Neural progenitor cell (in vitro differentiated cells): ENCODE results near the gene PHYHIPL. TPM values are rescaled to one million over a fixed set of nuclear protein-coding genes. Genes with fewer than 3 reads are reported as not detected.

Experiments
- DNase-seq: peaks from one replicate; pipeline ENCODE4 v3.0.0-alpha.2; 2016; ENCODE audit warnings: low spot score
- H2AFZ ChIP-seq: fragments of 200-600 bp; sonication (generic); replicated peaks from 2 replicates; pipeline ENCODE4 v1.6.1; 2016; ENCODE audit warnings: antibody characterized with exemption
- H3F3A ChIP-seq: fragments of 200-600 bp; sonication (generic); 2 replicates; pipeline ENCODE4 v1.6.1; 2016; ENCODE audit warnings: antibody characterized with exemption, low read depth
- H3K27ac ChIP-seq: fragments of 200-600 bp; sonication (generic); 2 replicates; pipeline ENCODE4 v1.5.1; 2016; ENCODE audit warnings: mild to moderate bottlenecking
- H3K27me3 ChIP-seq: fragments of 200-600 bp; sonication (generic); 2 replicates; pipeline ENCODE4 v1.6.1; 2016; ENCODE audit warnings: mild to moderate bottlenecking, moderate library complexity
- H3K36me3 ChIP-seq: fragments of 200-600 bp; sonication (generic); 2 replicates; pipeline ENCODE4 v1.5.1; 2016
- H3K4me1 ChIP-seq: fragments of 200-600 bp; sonication (generic); 2 replicates; pipeline ENCODE4 v1.6.1; 2016; ENCODE audit warnings: mixed run types
- H3K4me2 ChIP-seq: fragments of 200-600 bp; sonication (generic); 2 replicates; pipeline ENCODE4 v1.6.1; 2016
- H3K4me3 ChIP-seq: fragments of 200-600 bp; sonication (generic); 2 replicates; pipeline ENCODE4 v1.5.1; 2016
- H3K79me2 ChIP-seq: fragments of 200-600 bp; sonication (generic); 2 replicates; pipeline ENCODE4 v1.6.1; 2016; ENCODE audit warnings: low read depth
- H3K9ac ChIP-seq: fragments of 200-600 bp; sonication (generic); 2 replicates; pipeline ENCODE4 v1.6.1; 2016
- H3K9me3 ChIP-seq: fragments of 200-600 bp; sonication (generic); 2 replicates; pipeline ENCODE4 v1.5.1; 2016; ENCODE audit warnings: low read depth
- H4K20me1 ChIP-seq: fragments of 200-600 bp; sonication (generic); 2 replicates; pipeline ENCODE4 v1.6.1; 2016; ENCODE audit warnings: low read depth
- H3K27ac Mint-ChIP-seq: 3 replicates; pipeline ENCODE4 v1.8.0; 2021; ENCODE audit warnings: mixed read lengths
- H3K27me3 Mint-ChIP-seq: 2 replicates; pipeline ENCODE4 v1.8.0; 2022; ENCODE audit warnings: low read depth, mild to moderate bottlenecking, inconsistent platforms, moderate library complexity, mixed read lengths; ENCODE audit not compliant: insufficient read depth
- H3K36me3 Mint-ChIP-seq: 3 replicates; pipeline ENCODE4 v1.8.0; 2021; ENCODE audit warnings: mixed read lengths
- H3K4me1 Mint-ChIP-seq: 3 replicates; pipeline ENCODE4 v1.8.0; 2021; ENCODE audit warnings: mixed read lengths
- H3K4me3 Mint-ChIP-seq: 3 replicates; pipeline ENCODE4 v1.8.0; 2021; ENCODE audit warnings: mild to moderate bottlenecking, moderate library complexity, mixed read lengths
- H3K9me3 Mint-ChIP-seq: 3 replicates; pipeline ENCODE4 v1.8.0; 2020; ENCODE audit warnings: mixed read lengths
- EZH2 ChIP-seq: fragments of 200-600 bp; sonication (generic); IDR thresholded peaks from 2 replicates; pipeline ENCODE4 v1.6.1; 2017; ENCODE audit warnings: antibody characterized with exemption, mild to moderate bottlenecking, moderate library complexity
- EZH2phosphoT487 ChIP-seq: fragments of 200-600 bp; sonication (generic); IDR thresholded peaks from 2 replicates; pipeline ENCODE4 v1.6.1; 2017; ENCODE audit warnings: antibody characterized with exemption
- total RNA-seq: library from RNA; depleted of rRNA; stranded (reverse); fragments of >200 nt; gene quantifications from 2 replicates; pipeline ENCODE4 v1.2.3, GENCODE V29; 2015; ENCODE audit warnings: low replicate concordance
- TF ChIP-seq, protein P1 (sequence below): fragments of 200-600 bp; sonication (generic); IDR thresholded peaks from 2 replicates; pipeline ENCODE4 v1.5.1; 2017; ENCODE audit warnings: antibody characterized with exemption, mild to moderate bottlenecking

The PHYHIPL gene
- total RNA-seq, 1 donor from 2014 or later: 0.52 TPM

DNA sequence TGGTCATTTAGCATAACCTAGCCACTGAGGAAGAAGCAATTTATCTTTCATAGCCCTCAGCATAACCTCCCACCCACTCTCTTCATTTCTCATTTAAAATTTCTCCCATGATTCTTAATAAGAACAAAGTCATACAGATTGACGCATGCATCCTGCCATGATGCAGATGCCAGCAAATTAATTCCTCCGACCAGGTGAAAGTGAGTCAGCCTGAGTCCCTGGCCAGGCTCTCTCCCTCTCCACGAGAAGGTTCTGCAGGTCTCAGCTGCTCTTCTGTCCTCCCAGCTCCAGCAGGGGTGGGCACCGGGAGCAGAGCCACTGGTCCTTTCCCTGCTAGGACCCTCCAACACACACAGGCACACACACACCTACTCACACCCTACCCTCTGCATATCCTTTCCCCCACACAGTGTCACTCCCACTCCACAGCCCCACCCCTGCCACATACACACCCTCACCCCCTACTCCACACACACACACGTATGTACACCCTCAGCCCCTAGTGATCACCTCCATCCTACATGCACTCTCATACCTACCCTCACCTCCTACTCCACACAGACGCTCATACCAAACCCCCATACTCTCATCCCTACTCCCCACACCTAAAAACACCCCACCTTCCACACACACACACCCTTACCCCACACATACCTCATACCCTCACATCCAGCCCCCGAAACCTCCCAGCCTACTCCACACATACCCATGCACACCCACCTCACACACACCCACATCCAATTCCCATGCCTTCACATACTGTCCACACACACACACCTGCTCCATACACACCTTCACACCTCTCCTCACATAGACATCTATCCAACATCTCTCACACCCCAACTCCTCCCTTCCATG is 107.9 kb downstream of the PHYHIPL start:
- Histone ChIP-seq H3K36me3 (no peaks in the 10 kb centered on the region), H3F3A (no peaks in the 10 kb centered on the region), H3K79me2 (no peaks in the 10 kb centered on the region), H3K4me2 (no peak overlapping the region), H4K20me1 (no peaks in the 10 kb centered on the region), H3K9me3 (no peaks in the 10 kb centered on the region), H3K27me3 (no peaks in the 10 kb centered on the region), H3K9ac (no peak overlapping the region), H3K4me1 (peaks cover 7% of the 10 kb centered on the region), H2AFZ (no peak overlapping the region), H3K4me3 (no peak overlapping the region), H3K27ac (no peak overlapping the region)
- H3K9me3 Mint-ChIP-seq: no peaks in the 10 kb centered on the region
- H3K27me3 Mint-ChIP-seq: no peaks in the 10 kb centered on the region
- DNase-seq: no peak
- peaks cover 7% of the 10 kb centered on the region for H3K4me1 Mint-ChIP-seq
- H3K36me3 Mint-ChIP-seq: no peaks in the 10 kb centered on the region
- H3K27ac Mint-ChIP-seq: peak overlapping the region; percentile 46
- H3K4me3 Mint-ChIP-seq: no peak overlapping the region
- no peak for TF ChIP-seq EZH2
- TF ChIP-seq, protein P1, sequence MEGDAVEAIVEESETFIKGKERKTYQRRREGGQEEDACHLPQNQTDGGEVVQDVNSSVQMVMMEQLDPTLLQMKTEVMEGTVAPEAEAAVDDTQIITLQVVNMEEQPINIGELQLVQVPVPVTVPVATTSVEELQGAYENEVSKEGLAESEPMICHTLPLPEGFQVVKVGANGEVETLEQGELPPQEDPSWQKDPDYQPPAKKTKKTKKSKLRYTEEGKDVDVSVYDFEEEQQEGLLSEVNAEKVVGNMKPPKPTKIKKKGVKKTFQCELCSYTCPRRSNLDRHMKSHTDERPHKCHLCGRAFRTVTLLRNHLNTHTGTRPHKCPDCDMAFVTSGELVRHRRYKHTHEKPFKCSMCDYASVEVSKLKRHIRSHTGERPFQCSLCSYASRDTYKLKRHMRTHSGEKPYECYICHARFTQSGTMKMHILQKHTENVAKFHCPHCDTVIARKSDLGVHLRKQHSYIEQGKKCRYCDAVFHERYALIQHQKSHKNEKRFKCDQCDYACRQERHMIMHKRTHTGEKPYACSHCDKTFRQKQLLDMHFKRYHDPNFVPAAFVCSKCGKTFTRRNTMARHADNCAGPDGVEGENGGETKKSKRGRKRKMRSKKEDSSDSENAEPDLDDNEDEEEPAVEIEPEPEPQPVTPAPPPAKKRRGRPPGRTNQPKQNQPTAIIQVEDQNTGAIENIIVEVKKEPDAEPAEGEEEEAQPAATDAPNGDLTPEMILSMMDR: no peak
- no peak for TF ChIP-seq EZH2phosphoT487

DNA sequence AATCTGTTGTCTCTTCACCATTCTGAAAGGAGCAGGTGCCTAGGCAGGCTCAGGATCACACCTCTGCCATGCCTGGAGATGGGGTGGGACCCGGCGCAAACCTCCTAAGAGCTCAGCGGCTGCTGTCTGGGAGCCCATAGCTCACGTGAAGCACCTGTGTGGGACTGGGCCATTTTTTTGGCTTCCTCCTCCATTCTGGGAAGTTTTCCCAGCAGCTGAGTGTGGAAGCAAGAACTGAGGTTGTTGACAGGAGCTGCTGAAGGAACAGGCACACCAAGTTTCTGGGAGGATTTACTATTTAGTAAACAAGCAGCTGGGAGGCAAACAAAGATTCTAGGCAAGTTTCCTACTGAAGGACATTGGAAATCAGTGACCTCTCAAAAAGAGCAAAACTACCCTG is 108.6 kb downstream of the PHYHIPL start:
- peaks cover 7% of the 10 kb centered on the region for H3K4me1 Mint-ChIP-seq
- Histone ChIP-seq H4K20me1 (no peaks in the 10 kb centered on the region), H3K4me2 (no peak overlapping the region), H3K27ac (no peak overlapping the region), H3K9me3 (no peaks in the 10 kb centered on the region), H3K79me2 (no peaks in the 10 kb centered on the region), H3F3A (no peaks in the 10 kb centered on the region), H2AFZ (no peak overlapping the region), H3K9ac (no peak overlapping the region), H3K4me3 (no peak overlapping the region), H3K27me3 (no peaks in the 10 kb centered on the region), H3K36me3 (no peaks in the 10 kb centered on the region), H3K4me1 (peaks cover 7% of the 10 kb centered on the region)
- DNase-seq: no peak
- no peak for TF ChIP-seq EZH2
- TF ChIP-seq, protein P1: no peak
- no peak for TF ChIP-seq EZH2phosphoT487
- H3K27ac Mint-ChIP-seq: no peak overlapping the region
- H3K27me3 Mint-ChIP-seq: peaks cover 2% of the 10 kb centered on the region
- no peak overlapping the region for H3K4me3 Mint-ChIP-seq
- H3K36me3 Mint-ChIP-seq: no peaks in the 10 kb centered on the region
- H3K9me3 Mint-ChIP-seq: no peaks in the 10 kb centered on the region

DNA sequence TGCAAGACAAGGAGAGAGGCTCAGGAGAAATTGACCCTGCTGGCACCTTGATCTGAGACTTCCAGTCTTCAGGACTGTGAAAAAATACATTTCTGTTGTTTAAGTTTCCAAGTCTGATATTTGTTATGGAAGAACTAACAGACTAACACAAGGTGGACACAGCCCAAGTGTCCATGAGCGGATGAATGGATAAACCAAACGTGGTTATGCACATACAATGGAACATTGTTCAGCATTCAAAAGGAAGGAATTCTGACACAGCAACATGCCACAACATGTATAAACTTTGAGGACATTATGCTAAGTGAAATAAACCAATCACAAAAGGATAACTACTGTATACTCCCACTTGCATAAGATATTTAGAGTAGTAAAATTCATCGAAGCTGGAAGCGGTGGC is 109.4 kb downstream of the PHYHIPL start:
- H2AFZ ChIP-seq: no peak overlapping the region
- H3K4me2 ChIP-seq: no peak overlapping the region
- H3K9ac ChIP-seq: no peak overlapping the region
- no peaks in the 10 kb centered on the region for H3K36me3 Mint-ChIP-seq
- no peaks in the 10 kb centered on the region for H3F3A ChIP-seq
- no peak for DNase-seq
- no peak overlapping the region for H3K4me3 Mint-ChIP-seq
- no peak overlapping the region for H3K4me3 ChIP-seq
- H3K79me2 ChIP-seq: no peaks in the 10 kb centered on the region
- H4K20me1 ChIP-seq: no peaks in the 10 kb centered on the region
- H3K4me1 ChIP-seq: peaks cover 7% of the 10 kb centered on the region
- H3K27me3 ChIP-seq: no peaks in the 10 kb centered on the region
- no peak overlapping the region for H3K27ac ChIP-seq
- TF ChIP-seq, protein P1: no peak
- TF ChIP-seq EZH2phosphoT487: no peak
- no peak for TF ChIP-seq EZH2
- H3K4me1 Mint-ChIP-seq: peaks cover 7% of the 10 kb centered on the region
- H3K27me3 Mint-ChIP-seq: peaks cover 2% of the 10 kb centered on the region
- H3K36me3 ChIP-seq: no peaks in the 10 kb centered on the region
- no peaks in the 10 kb centered on the region for H3K9me3 Mint-ChIP-seq
- H3K9me3 ChIP-seq: no peaks in the 10 kb centered on the region
- H3K27ac Mint-ChIP-seq: no peak overlapping the region
